T-helper 1 cell treated with Interleukin-12 subunit alpha and Interleukin-12 subunit beta and Interleukin-4 antibody, amounts not matched to agents 30 ng/mL and 1 ng/mL, for 36 hours (primary cell): ENCODE measurements around the gene AKAP13. TPM values are rescaled to one million over a fixed set of nuclear protein-coding genes. Genes with fewer than 3 reads are reported as not detected.
"Not testable (repeated sequence)": the region's sequence is repeated elsewhere in the genome, so short reads cannot be mapped to it uniquely, and the experiment has no call there.

Experiments used
- intact Hi-C: fragments of 100-400 bp; cut with micrococcal nuclease; formaldehyde crosslinking; loops from one replicate; pipeline ENCODE4 v1.15.1; 2024
- total RNA-seq: library from RNA; stranded (reverse); gene quantifications from 2 replicates; pipeline ENCODE4 v1.2.3, GENCODE V29; 2022

Gene AKAP13
- total RNA-seq, 1 donor from 2014 or later: 184 TPM

DNA sequence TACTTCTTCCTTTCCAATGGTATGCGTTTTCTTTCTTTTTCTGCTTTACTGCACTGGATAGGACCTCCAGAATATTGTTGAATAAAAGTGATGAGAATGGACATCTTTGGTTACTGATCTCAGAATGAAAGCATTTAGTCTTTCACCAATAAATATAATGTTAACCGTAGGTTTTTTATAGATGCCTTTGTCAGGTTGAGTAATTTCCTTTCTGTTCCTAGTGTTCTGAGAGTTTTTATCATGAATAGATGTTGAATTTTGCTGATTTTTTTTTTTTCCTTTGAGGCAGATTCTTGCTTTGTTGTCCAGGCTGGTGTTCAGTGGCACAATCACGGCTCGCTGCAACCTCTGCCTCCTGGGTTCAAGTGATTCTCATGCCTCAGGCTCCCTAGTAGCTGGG, 255.9 kb downstream of the AKAP13 start:
- intact Hi-C loops: no loop called here

DNA sequence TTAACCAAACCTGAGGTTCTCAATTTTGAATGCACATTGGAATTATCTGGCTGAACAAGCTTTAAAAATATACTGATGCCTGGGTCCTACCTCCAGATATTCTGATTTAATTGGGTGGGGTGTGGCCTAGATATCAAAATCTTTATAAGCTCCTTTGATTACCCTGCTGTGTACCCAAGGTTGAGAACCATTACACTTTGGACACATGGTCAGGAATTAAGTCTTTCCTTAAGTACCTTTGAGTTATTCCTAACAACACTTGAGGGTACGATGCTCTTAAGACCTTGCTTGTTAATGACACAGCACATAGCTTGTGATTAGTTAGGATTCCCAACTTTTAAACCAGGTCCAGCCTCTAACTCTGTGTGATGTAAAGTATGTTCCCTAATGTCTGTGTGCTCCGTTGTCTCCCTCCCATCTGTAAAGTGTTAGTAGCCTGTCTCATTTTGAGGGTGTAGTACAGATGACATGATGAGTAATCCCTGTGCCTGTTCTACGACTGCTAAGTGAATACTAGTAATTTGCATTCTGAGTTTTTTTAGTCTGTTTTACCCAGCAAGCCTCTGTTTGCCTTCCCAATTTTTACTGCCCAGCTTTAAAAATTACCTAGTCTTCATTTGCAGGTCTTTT, 259.5 kb downstream of the AKAP13 start:
- intact Hi-C loops: loop anchor here (2.0 kb wide), 1 partner anchor 15 kb away; no protein-coding TSS in a partner anchor

DNA sequence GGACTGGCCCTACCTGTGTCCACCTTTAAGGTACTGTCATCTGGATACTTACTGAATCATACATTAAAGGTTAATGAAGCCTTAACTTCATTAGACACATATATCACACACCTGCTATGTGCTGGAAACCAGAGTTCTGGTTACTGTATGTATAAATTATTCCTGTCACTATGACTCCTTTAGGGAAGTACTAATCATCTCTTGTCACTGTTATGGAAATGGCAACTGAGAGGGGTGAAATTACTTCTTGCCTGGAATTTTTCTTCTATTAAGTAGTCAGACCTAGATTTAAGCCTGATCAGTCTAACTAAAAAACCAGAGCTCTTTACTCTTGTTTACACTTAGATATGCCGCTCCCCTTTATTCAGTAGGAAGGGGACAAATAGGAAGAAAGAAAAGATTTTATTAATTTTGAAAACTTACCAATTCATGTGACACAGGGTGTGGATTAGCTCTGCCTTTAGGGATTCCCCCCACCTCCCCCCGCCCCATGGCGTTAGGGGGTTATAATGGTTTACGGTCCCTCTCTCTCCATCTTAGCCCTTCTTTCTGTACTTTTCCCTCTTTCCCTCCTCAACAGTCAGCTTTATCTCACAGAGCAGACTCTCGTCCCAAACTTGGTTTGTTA, 261.8 kb downstream of the AKAP13 start:
- intact Hi-C loops: no loop called here

DNA sequence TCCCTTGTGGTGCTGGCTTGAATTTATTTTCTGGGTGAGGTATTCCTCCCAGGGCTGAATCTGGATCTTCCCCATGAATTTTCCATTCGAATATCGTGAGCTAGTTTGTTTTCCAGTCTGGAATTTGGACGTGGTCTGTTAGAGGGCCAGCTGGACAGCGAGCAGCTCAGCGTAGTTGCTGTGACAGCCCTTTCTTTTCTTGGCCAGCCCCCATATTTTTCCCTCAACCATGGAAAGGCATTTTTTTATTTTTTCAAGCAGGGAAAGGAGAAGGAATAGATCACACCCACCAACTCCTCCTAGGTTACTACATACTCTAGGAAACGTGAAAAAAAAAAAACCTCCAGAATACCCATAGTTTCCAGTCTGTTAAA, 262.3 kb downstream of the AKAP13 start:
- intact Hi-C loops: no loop called here

DNA sequence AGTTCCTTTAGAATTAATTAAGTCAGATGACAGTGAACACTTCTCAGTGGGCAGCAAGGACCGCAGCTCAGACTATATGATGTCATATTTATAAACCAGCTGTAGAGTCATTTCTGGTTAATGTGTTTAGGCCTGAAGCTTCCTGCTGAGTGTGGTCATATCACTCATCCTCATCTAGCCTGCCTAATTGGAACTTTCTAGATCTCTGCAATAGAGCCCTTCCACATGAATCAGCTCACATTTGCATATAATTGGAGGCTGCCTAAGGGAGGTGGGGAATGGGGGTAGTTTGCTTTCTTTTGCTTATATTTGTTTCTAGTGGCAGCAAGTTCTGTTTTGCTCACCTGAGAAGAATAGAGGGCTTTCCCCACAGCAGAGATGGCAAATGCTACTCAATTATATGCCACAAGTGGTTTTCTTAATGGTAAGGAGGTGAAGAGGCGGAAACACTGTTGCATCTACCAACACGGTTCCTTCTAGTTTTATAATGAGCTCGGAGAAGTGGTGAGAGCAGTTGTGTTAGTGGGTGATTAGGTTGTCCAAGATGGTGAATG, 266.2 kb downstream of the AKAP13 start:
- intact Hi-C loops: loop anchor here (1.0 to 5.0 kb wide), 5 partner anchors 21 to 64 kb away; no protein-coding TSS in a partner anchor

DNA sequence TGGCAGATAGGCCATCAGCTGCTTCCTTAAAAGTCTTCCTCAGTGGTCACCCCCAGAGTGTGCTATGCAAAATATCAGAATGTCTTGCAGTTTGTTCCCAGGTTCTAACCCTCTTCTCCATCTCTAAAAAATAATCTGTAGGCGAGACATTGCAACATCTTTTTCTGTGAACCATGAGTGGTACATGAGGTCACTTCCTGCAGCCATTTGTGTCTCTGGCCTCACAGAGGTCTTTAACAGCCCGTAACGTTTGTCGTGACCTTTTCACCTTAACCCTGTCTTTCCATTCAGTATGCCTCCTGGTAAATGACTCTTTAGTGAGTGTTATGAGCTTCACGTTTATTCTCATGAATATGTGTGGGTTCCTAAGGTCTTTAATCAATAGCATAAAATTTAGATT, 269.0 kb downstream of the AKAP13 start:
- intact Hi-C loops: loop anchor here (5.0 kb wide), 1 partner anchor 43 kb away; no protein-coding TSS in a partner anchor

DNA sequence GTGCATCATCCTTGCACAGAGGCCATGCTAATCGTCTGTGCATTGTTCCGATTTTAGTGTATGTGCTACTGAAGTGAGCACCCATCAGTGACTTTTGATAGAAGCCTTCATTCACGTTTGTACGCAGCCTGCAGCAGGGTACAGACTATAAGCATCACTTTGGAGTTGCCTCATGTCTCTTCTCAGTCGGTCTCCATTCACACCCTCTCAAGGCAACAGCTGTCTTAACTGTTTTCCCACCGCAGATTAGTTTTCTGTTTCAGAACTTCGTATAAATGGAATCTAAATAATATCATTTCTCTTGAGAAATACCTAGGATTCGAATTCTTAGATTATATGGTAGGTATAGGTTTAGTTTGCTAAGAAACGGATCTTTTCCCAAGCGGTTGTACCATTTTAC, 271.1 kb downstream of the AKAP13 start:
- intact Hi-C loops: no loop called here

DNA sequence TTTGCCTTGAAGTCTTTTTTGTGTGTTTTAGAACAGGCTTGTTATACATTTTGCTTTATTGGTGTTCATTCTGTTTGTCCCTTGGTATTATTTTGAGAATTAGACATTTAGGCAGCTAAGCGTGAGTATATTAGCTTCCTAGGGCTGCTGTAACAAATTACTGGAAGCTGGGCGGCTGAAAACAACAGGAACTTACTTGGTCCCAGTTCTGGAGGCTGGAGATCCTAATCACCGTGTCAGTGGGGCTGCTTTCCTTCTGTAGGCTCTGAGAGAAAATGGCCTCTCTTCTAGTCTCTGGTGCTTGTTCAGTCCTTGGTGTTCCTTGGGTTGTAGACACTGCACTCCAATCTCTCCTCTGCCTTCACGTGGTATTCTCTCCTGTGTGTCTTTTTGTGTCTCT, 272.1 kb downstream of the AKAP13 start:
- intact Hi-C loops: no loop called here

DNA sequence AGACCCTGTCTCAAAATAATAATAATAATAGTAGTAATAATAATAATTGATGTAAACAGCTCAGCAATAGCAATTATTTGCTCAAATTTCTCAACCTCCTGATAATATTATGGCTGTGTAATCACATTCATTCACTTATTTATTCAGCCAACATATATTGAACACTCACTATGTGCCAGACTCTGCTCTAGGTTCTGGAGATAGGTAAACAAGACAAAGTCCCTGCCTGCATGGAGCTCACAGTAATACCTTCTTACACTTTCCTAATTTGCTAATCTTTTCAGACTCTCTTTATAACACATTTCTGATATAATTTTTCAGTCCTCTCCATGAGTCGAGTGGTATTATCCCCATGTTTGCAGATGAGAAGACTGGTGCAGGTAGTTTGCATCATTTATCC, 276.7 kb downstream of the AKAP13 start:
- intact Hi-C loops: no loop called here

DNA sequence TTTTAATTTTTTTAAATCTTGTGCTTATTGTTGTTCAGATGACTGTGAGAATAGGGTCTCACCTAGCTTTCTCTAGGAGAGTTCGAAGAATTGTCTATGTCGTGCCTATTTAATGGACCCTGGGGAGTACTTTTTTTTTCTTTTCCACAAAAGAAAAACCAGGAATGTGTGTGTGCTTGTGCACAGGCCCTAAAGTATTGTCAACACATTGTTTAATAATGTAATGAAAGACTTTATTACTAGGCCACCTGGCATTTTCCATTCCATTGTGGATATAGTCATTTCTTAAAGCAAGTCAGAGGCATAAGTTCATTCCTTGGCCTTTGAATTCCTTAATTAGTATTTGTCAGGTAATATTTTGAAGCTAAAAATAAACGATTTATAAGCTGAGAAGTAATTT, 278.4 kb downstream of the AKAP13 start:
- intact Hi-C loops: no loop called here

DNA sequence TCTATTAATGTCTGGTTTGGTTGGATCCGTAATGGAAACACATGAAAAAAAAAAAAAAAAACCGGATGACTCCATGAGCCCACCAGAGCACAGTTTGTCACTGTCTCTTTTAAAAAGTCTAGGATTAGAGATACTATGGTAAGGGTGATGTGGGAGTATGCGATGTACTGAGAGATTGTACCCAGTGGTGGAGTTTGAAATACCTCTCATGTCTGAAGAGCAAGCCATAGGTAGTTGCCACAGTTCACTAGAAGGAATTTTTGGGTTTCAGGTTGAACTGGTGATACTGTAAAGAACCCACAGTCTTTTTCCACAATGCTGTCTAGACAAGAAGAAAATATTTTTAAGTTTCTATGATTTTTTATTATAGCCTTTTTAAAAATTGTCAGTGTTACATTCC, 281.5 kb downstream of the AKAP13 start:
- intact Hi-C loops: no loop called here

DNA sequence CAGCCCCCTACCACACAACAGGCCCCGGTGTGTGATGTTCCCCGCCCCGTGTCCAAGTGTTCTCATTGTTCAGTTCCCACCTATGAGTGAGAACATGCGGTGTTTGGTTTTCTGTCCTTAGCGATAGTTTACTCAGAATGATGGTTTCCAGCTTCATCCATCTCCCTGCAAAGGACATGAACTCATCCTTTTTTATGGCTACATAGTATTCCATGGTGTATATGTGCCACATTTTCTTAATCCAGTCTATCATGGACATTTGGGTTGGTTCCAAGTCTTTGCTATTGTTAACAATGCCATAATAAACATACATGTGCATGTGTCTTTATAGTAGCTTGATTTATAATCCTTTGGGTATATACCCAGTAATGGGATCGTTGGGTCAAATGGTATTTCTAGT, 285.3 kb downstream of the AKAP13 start:
- intact Hi-C loops: not testable (repeated sequence)

DNA sequence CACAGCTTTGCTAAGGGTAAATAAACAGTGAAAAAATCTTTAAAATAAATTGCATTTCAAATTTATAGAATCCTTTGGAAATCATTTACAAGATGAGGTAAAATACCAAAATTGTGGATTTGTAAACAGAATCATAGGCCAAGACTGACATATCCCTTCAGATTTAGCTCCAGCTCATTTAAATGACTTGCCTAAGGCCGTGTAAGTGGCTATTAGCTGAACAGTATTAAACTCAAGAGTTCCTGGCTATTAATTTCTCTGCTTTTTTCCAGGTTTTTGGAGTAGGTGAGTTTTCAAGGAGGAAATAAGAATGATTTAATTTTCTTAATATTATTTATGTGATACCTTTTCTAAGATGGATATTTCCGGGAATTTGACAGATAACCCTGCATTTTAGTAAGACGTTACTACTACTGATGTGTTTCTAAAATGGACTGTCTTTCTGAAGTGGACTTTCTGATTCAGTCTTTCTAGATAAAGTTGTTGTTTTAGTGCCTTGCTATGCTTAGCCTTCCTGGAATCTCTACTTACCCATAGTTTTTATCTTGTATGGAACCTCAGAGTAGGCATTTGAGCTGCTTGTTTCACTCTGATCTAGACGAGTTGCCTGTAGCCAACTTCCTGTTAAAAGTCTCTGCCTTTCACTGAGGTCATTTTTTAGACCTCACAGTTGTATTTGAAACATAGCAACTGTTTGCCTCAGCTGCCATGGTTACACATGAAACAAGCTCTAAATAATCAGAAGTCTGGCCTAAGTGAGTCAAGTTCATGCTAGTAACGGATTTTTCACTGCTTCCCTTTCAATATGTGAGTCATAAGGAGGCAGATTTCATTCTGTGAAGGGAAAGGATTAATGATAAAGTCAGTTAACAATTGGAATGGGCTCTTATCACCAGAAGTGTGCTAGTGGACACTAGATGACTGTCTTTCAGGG, 287.4 kb downstream of the AKAP13 start:
- intact Hi-C loops: loop anchor here (1.0 to 2.0 kb wide), 7 partner anchors 21 to 85 kb away; no protein-coding TSS in a partner anchor

DNA sequence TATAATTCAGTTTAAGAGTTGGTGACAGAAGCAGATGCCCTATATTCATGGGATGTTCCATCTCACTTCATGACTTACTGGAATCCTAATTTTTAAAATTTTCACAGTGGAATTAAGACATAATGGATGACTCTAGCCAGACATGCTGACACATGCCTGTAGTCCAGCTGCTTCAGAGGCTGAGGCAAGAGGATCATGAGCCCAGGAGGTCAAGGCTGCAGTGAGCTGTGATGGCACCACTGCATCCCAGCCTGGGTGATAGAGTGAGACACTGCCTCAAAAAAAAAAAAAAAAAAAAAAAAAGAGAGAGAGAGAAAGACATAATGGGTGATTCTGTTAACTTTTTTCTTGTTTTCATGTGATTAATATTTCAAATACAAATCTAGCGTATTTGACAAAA, 290.8 kb downstream of the AKAP13 start:
- intact Hi-C loops: no loop called here

DNA sequence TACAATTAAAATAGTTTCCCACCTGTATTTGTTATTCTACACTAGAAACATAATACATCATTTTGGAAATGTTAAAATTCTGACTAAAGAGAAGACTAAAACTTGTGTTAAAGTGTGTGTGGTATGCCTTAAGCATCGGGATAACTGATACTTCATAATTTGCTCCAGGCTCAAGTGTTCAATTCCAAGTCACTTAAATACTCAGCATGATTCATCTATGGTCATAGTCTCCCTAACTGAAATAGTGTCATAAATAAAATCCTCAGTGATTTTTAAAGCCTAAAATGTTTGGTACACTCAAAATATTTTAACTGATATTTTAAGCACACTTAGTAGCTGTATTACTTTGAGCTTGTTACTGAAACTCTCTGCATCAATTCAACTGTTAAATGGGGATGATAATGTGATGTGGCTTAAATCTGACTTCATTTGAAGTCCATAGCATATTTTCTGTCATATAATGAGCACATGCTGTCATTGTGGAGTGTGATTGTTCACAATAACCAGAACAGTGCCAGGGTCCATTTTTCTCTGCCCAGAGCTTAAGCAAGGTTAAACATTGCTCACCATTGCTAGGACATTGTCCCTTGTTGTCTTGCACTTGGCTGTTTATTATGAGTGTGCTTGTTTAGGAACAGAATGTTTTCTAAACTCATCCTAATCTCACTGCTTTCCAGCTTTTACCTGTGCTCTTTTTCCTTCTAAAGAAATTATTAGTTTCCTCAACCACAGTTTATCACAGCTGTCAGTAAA, 292.1 kb downstream of the AKAP13 start:
- intact Hi-C loops: no loop called here

DNA sequence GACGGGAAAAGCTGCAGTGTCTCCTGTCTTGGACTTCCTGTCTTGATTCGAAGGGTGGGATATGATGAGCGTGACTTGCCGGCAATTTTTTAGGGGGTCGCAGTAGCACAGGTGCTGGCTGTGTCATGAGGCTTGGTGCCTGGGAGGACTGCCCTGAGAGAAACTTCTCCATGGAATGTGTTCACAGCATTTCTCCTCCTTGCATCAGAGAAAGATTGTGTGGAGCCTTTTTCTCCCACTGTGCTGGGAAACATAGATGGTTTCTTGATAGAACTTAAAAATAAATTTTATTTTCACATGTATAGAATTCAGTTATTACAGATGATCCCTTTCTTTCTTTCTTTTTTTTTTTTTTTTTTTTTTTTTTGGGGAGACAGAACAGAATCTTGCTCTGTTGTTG, 292.9 kb downstream of the AKAP13 start:
- intact Hi-C loops: no loop called here

DNA sequence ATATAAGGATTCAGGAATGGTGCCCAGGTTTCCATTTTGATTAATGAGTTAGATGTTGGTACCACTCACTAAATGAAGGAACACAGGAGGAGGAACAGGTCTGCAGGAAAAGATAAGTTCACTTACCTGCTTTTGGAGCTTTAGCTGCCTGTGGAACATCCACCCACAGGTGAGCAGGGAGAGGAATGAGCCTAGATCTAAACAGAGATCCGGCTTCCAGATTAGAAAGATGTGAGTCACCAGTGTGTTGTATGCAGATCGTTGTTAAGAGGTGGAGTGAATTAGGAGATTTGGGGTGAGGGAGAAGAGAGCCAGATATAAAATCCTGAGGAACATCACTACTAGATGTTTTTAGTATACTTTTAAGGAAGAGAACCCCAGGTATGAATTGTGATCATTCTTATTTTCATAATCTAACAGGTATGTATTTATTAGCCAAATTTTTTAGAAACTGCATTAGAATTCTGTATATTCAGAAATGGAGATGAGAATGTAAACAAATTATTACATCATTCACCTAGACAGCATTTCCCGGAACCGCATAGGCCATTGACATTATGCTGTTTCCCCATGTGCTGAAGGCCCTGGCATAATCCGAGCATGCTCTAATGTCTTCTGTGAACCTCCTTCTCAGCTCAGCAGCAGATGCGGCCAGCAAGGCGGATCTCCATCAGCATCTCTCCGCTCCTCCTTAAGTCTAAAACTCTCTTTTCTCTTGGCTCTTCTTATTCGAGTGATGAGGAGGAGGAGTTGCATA, 296.1 kb downstream of the AKAP13 start:
- intact Hi-C loops: no loop called here

DNA sequence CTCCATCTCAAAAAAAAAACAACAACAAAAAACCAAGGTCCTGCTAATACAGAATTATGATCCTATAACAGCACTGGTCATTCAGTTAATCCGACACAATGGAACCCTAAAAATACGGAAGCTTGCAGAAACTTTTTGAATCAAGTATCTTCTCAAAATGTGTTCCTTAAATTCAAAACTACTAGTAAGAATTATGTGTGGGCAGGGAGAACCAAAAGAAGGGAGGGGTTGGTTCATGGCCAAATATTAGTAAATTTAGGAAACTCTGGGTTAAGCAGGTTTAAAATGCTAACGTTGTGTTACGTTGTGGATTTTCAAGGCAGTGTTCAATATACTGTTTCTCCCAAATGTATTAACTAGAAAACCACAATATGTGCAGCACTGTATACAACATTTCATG, 298.8 kb downstream of the AKAP13 start:
- intact Hi-C loops: no loop called here

DNA sequence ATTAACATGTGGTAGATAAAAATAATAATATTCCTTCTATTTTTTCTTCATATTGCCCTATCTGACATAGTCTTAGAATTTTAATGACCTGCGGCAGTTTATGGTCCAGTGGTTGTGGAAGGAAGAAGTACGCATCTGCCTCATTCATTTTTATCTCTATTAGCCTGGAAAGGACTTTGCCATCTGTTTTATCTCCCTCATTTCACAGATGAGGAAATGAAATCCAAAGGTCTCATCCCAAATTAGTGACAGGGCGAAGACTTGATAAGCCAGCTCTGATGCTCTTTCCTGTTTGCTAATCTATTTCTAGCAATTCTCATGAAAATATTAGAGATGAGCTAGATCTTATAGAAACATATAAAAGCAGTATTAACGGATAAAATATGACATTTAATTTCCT, 301.0 kb downstream of the AKAP13 start:
- intact Hi-C loops: no loop called here

DNA sequence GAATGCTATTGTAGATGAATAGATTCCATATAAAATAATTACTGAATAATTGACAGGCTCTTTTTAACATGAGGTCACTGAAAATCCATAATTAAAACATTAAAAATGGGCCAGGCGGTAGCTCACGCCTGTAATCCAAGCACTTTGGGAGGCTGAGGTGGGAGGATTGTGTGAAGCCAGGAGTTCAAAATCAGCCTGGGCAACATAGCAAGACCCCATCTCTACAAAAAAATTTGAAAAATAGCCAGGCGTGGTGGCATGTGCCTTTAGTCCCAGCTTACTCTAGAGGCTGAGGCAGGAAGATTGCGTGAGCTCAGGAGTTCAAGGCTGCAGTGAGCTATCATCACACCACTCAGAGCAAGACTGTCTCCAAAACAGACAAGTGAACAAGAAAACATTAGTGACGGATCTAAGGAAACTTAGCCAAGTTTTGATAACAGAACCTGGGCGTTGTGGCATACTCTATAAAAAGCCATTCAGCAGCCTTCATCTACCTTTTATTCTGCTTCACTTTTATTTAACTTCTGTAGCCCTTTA, 303.8 kb downstream of the AKAP13 start:
- intact Hi-C loops: no loop called here
